ENCODE results near the gene ANKEF1. TPM values are rescaled to one million over a fixed set of nuclear protein-coding genes. Genes with fewer than 3 reads are reported as not detected.

Gene ANKEF1
- total RNA-seq, 3 donors from 2014 or later (not counting 1 experiment from before 2014, with no cell fraction given): 1.6 to 1.9 (median 1.8) TPM

DNA sequence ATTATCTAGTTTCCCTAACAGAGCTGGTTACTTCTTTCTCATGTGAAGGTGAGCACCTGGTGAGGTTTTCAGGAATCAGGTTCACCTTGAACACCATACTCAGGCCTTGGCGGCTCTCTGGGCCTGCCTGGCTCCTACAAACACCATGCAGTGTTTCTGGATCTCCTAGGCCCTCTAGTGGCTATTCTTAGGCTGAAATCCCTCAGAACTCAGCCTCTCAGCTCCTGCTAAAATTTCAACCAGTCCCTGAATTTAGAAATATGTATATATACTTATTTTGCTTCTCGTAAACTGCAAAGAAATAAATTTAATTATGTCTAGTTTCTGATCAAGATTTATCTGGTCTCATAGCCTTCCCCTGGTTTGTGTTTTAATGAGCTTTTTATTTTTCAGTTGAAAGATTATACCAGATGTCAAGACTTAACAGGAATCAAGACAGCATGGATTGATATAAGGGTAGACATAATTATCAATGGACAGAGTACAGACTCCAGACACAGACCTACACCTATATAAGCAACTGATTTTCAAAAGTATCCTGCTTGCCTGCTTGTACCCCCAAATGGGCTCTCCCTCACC lies 55.9 kb downstream of the ANKEF1 start:
- WGBS (ENCODE audit: insufficient coverage): 48% methylated on average over 1 of the region's 2 CpGs
- TF ChIP-seq CTCF (IDR thresholded peaks at IDR 0.05): peak; percentile 48
- H3K27ac Mint-ChIP-seq: no peak overlapping the region
- Histone ChIP-seq H3K27ac (ENCODE audit: low read length) (no peak overlapping the region), H3K27me3 (ENCODE audit: control insufficient read depth, insufficient read depth, low read length) (no peaks in the 10 kb centered on the region), H3K9me3 (ENCODE audit: control insufficient read depth, insufficient read depth, low read length) (no peaks in the 10 kb centered on the region), H3K36me3 (ENCODE audit: control insufficient read depth, insufficient read depth, low read length) (no peaks in the 10 kb centered on the region), H3K4me1 (ENCODE audit: control insufficient read depth, insufficient read depth, low read length) (no peaks in the 10 kb centered on the region), H3K4me3 (ENCODE audit: low read length) (no peak overlapping the region)
- no peak overlapping the region for H3K4me3 Mint-ChIP-seq
- no peaks in the 10 kb centered on the region for H3K4me1 Mint-ChIP-seq
- DNase-seq: peak in 1 of 2 donors; percentile 62
- ATAC-seq: peak in 2 of 3 donors; percentile 51 to 63
- no peaks in the 10 kb centered on the region for H3K9me3 Mint-ChIP-seq
- peaks cover 5 to 8% of the 10 kb centered on the region in 2 donors for H3K27me3 Mint-ChIP-seq (ENCODE audit: low read depth in 2 of 2)
- H3K36me3 Mint-ChIP-seq: no peaks in the 10 kb centered on the region
- intact Hi-C loops (cut with micrococcal nuclease): loop anchor here (2.0 to 5.0 kb wide), 2 partner anchors 112 to 267 kb away; no protein-coding TSS in a partner anchor

GRCh38 chr20:10093087-10093591 lies 58.4 kb downstream of the ANKEF1 start:
- H3K27ac Mint-ChIP-seq: no peak overlapping the region
- intact Hi-C loops (cut with micrococcal nuclease): loop anchor here (5.0 kb wide), 1 partner anchor 264 kb away; no protein-coding TSS in a partner anchor

GRCh38 chr20:10094566-10095173 lies 59.9 kb downstream of the ANKEF1 start:
- H3K4me3 ChIP-seq (ENCODE audit: low read length): no peak overlapping the region
- intact Hi-C loops (cut with micrococcal nuclease): loop anchor here (5.0 kb wide), 1 partner anchor 263 kb away; no protein-coding TSS in a partner anchor
- Mint-ChIP-seq H3K4me1 (no peaks in the 10 kb centered on the region), H3K4me3 (no peak overlapping the region), H3K36me3 (no peaks in the 10 kb centered on the region), H3K27ac (no peak overlapping the region), H3K9me3 (no peaks in the 10 kb centered on the region), H3K27me3 (ENCODE audit: low read depth in 2 of 2) (peaks cover 14 to 16% of the 10 kb centered on the region in 2 donors)
- no peaks in the 10 kb centered on the region for H3K4me1 ChIP-seq (ENCODE audit: control insufficient read depth, insufficient read depth, low read length)
- H3K27ac ChIP-seq (ENCODE audit: low read length): no peak overlapping the region
- H3K36me3 ChIP-seq (ENCODE audit: control insufficient read depth, insufficient read depth, low read length): no peaks in the 10 kb centered on the region
- ATAC-seq (no peak), DNase-seq (no peak)
- no peaks in the 10 kb centered on the region for H3K9me3 ChIP-seq (ENCODE audit: control insufficient read depth, insufficient read depth, low read length)
- H3K27me3 ChIP-seq (ENCODE audit: control insufficient read depth, insufficient read depth, low read length): no peaks in the 10 kb centered on the region
- no peak for TF ChIP-seq CTCF (IDR thresholded peaks at IDR 0.05)
- WGBS (ENCODE audit: insufficient coverage): 88% methylated on average over 5 of the region's 5 CpGs

More at GRCh38 chr20:10093087-10093591, 58.4 kb downstream of the ANKEF1 start:
- no peak for ATAC-seq
- no peaks in the 10 kb centered on the region for H3K4me1 ChIP-seq (ENCODE audit: control insufficient read depth, insufficient read depth, low read length)
- peaks cover 8 to 11% of the 10 kb centered on the region in 2 donors for H3K27me3 Mint-ChIP-seq (ENCODE audit: low read depth in 2 of 2)
- DNase-seq: no peak
- H3K27ac ChIP-seq (ENCODE audit: low read length): no peak overlapping the region
- no peaks in the 10 kb centered on the region for H3K36me3 Mint-ChIP-seq
- WGBS (ENCODE audit: insufficient coverage): 100% methylated on average over 2 of the region's 2 CpGs
- no peaks in the 10 kb centered on the region for H3K36me3 ChIP-seq (ENCODE audit: control insufficient read depth, insufficient read depth, low read length)
- no peak overlapping the region for H3K4me3 ChIP-seq (ENCODE audit: low read length)
- H3K4me1 Mint-ChIP-seq: no peaks in the 10 kb centered on the region
- no peak overlapping the region for H3K4me3 Mint-ChIP-seq
- no peaks in the 10 kb centered on the region for H3K27me3 ChIP-seq (ENCODE audit: control insufficient read depth, insufficient read depth, low read length)
- H3K9me3 Mint-ChIP-seq: no peaks in the 10 kb centered on the region
- no peak for TF ChIP-seq CTCF (IDR thresholded peaks at IDR 0.05)
- H3K9me3 ChIP-seq (ENCODE audit: control insufficient read depth, insufficient read depth, low read length): no peaks in the 10 kb centered on the region
